B cell (primary cell): ENCODE measurements around the gene RABEP2. TPM values are rescaled to one million over a fixed set of nuclear protein-coding genes. Genes with fewer than 3 reads are reported as not detected.
"Not testable (repeated sequence)": the region's sequence is repeated elsewhere in the genome, so short reads cannot be mapped to it uniquely, and the experiment has no call there.

Experiments
- ATAC-seq: fragments of 200-7000 bp; cut with Tn5 transposase; one replicate; pipeline ENCODE4 v1.10.0; 2021; ENCODE audit warnings: low read depth, mild to moderate bottlenecking, moderate number of reproducible peaks, moderate library complexity
- CTCF ChIA-PET: fragments of 350-600 bp; sonication (Branson Sonifier 250); formaldehyde crosslinking; loops from one replicate; lab custom pipeline; 2021; ENCODE audit warnings: antibody characterized with exemption, inconsistent platforms; lab: Charles Lee
- POLR2A ChIA-PET: fragments of 350-600 bp; sonication (Branson Sonifier 250); formaldehyde crosslinking; loops from one replicate; lab custom pipeline; 2021; ENCODE audit warnings: antibody characterized with exemption; lab: Charles Lee
- DNase-seq: peaks from one replicate; pipeline ENCODE4 v3.0.0; 2013
- H2AFZ ChIP-seq: 2 replicates; pipeline ENCODE4 v1.6.1; 2012; ENCODE audit warnings: mild to moderate bottlenecking, low read depth, low read length; ENCODE audit not compliant: insufficient read depth, poor library complexity, severe bottlenecking
- H3K27ac ChIP-seq, 2 donors: 1 replicate in 1 of 2; 2 replicates in 1 of 2; pipeline ENCODE4 v1.5.1; 2012 to 2013; ENCODE audit warnings: low read length in 2 of 2, mild to moderate bottlenecking in 2 of 2, moderate library complexity in 1 of 2
- H3K27me3 ChIP-seq, 4 experiments: fragments of 200-600 bp in 1 of 4; sonication (generic) in 1 of 4; replicated peaks in 1 of 4; 1 replicate in 2 of 4; 2 replicates in 2 of 4; pipeline versions ENCODE4 v1.6.1 to v1.7.0; 2013 to 2016; ENCODE audit warnings: low read length in 3 of 4, mild to moderate bottlenecking in 2 of 4, mixed read lengths in 1 of 4, moderate library complexity in 1 of 4; ENCODE audit not compliant: insufficient read depth in 4 of 4, control insufficient read depth in 3 of 4; ENCODE audit errors: control extremely low read depth in 1 of 4
- H3K36me3 ChIP-seq, 2 experiments: replicated peaks in 1 of 2; 1 replicate in 1 of 2; 2 replicates in 1 of 2; pipeline versions ENCODE4 v1.6.1 to v1.7.1; 2013; ENCODE audit warnings: low read length in 1 of 2; ENCODE audit not compliant: insufficient read depth in 2 of 2, control insufficient read depth in 1 of 2; ENCODE audit errors: control extremely low read depth in 1 of 2, extremely low read depth in 1 of 2
- H3K4me1 ChIP-seq, 2 donors: fragments of 200-600 bp in 1 of 2; sonication (generic) in 1 of 2; 1 replicate in 1 of 2; 2 replicates in 1 of 2; pipeline versions ENCODE4 v1.5.1 to v1.6.1; 2013 to 2017; ENCODE audit warnings: low read length in 2 of 2; ENCODE audit not compliant: control insufficient read depth in 2 of 2, insufficient read depth in 2 of 2
- H3K4me2 ChIP-seq: replicated peaks from 2 replicates; pipeline ENCODE3; 2012; ENCODE audit warnings: mild to moderate bottlenecking, low read depth, low read length; ENCODE audit not compliant: poor library complexity, severe bottlenecking
- H3K4me3 ChIP-seq, 5 experiments: fragments of 200-600 bp in 1 of 5; sonication (generic) in 1 of 5; 1 replicate in 3 of 5; 2 replicates in 2 of 5; pipeline versions ENCODE4 v1.5.1 to v1.7.0; 2011 to 2016; ENCODE audit warnings: low read length in 4 of 5, mild to moderate bottlenecking in 4 of 5, low read depth in 2 of 5, control low read depth in 1 of 5, moderate library complexity in 1 of 5; ENCODE audit not compliant: insufficient read depth in 1 of 5; ENCODE audit errors: control extremely low read depth in 1 of 5, extremely low read depth in 1 of 5
- H3K79me2 ChIP-seq: fragments of 200-600 bp; sonication (generic); one replicate; pipeline ENCODE4 v1.6.0; 2016; ENCODE audit warnings: low read length; ENCODE audit not compliant: control insufficient read depth, insufficient read depth
- H3K9ac ChIP-seq: fragments of 200-600 bp; sonication (generic); 2 replicates; pipeline ENCODE4 v1.6.1; 2017; ENCODE audit warnings: mild to moderate bottlenecking, low read length, moderate library complexity
- H3K9me3 ChIP-seq, 3 donors: one replicate each; pipeline versions ENCODE4 v1.6.1 to v1.7.1; 2013; ENCODE audit warnings: low read length in 2 of 3; ENCODE audit not compliant: control insufficient read depth in 2 of 3, insufficient read depth in 1 of 3; ENCODE audit errors: control extremely low read depth in 1 of 3
- H4K20me1 ChIP-seq: 2 replicates; pipeline ENCODE4 v1.6.0; 2012; ENCODE audit warnings: mild to moderate bottlenecking, low read length; ENCODE audit not compliant: insufficient read depth, control insufficient read depth, poor library complexity, severe bottlenecking
- H3K27ac Mint-ChIP-seq: one replicate; pipeline ENCODE4 v1.8.0; 2021; ENCODE audit warnings: mixed read lengths
- H3K27me3 Mint-ChIP-seq: one replicate; pipeline ENCODE4 v1.8.0; 2021; ENCODE audit warnings: mixed read lengths
- H3K4me1 Mint-ChIP-seq: one replicate; pipeline ENCODE4 v1.8.0; 2021; ENCODE audit warnings: mixed read lengths
- H3K4me3 Mint-ChIP-seq: one replicate; pipeline ENCODE4 v1.8.0; 2021; ENCODE audit warnings: mixed read lengths
- H3K9me3 Mint-ChIP-seq: one replicate; pipeline ENCODE4 v1.8.0; 2022; ENCODE audit warnings: mixed read lengths; ENCODE audit not compliant: insufficient read depth
- EZH2 ChIP-seq: IDR thresholded peaks from 2 replicates; pipeline ENCODE4 v1.6.1; 2012; ENCODE audit warnings: borderline replicate concordance, low read depth, mild to moderate bottlenecking, moderate library complexity, low read length; ENCODE audit not compliant: insufficient read depth, poor library complexity, severe bottlenecking
- WGBS: methylation state at CpG from one replicate; pipeline ENCODE4 v1.1.5; 2013; ENCODE audit warnings: missing lambda C conversion rate; ENCODE audit not compliant: insufficient coverage; 5-methylcytosine and 5-hydroxymethylcytosine counted together
- intact Hi-C: fragments of 100-400 bp; cut with micrococcal nuclease; formaldehyde crosslinking; loops from one replicate; pipeline ENCODE4 v1.10.0; 2022
- polyA plus RNA-seq: library from polyadenylated mRNA; depleted of rRNA; stranded (reverse); fragments of >200 nt; gene quantifications from 2 replicates; pipeline ENCODE4 v1.2.3, GENCODE V29; 2012
- total RNA-seq, 2 donors: library from RNA; stranded (reverse); fragments of 120-200 nt in 1 of 2; gene quantifications; 1 replicate in 1 of 2; 2 replicates in 1 of 2; pipeline versions ENCODE4 v1.2.3 to v1.2.4, GENCODE V29; 2013 to 2022
- TF ChIP-seq, protein P1 (sequence below): fragments of 200-600 bp; IDR thresholded peaks from one replicate; pipeline ENCODE4 v1.8.0; 2022; ENCODE audit warnings: antibody characterized with exemption, mild to moderate bottlenecking

The RABEP2 gene
- total and polyA plus RNA-seq, 2 donors (not counting 1 experiment from before 2014, with no cell fraction given) = 136 to 178 TPM

DNA sequence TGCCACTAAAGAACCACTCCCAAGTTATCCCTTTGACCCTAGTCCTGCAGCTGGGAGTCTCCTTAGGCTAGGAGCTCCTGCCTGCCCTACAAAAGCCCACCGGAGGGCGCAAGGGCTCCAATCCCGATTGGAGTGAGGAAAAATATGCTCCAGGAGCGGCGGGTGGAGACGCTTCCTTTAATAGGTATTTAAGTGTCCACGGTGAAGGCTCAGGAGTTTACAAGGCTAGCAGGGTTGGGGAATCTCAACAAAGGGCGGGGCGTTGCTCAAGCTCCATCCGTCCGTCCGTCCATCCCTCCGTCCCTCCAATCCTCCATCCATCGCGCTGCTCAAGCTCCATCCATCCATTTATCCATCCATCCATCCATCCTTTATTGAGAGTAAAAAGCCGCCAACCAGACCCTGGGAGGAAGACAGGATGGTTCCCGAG lies 49.0 kb upstream of the RABEP2 start:
- Histone ChIP-seq H4K20me1 (peaks cover 13% of the 10 kb centered on the region), H3K27ac (peak overlapping the region; percentile 65 to 90), H3K4me2 (peak overlapping the region; percentile 98), H3K4me3 (peak overlapping the region; percentile 75 to 95 (median 83)), H3K4me1 (peaks cover 13 to 17% of the 10 kb centered on the region in 2 donors), H3K27me3 (no peaks in the 10 kb centered on the region), H2AFZ (peak overlapping the region; percentile 96), H3K9me3 (no peaks in the 10 kb centered on the region), H3K36me3 (peaks cover 0 to 21% of the 10 kb centered on the region in 2 experiments), H3K9ac (peak overlapping the region; percentile 93), H3K79me2 (peaks cover 30% of the 10 kb centered on the region)
- Mint-ChIP-seq H3K27ac (peak overlapping the region; percentile 95), H3K9me3 (no peaks in the 10 kb centered on the region), H3K4me1 (peaks cover 30% of the 10 kb centered on the region), H3K4me3 (peak overlapping the region; percentile 96), H3K27me3 (no peaks in the 10 kb centered on the region)
- TF ChIP-seq EZH2 = no peak
- TF ChIP-seq, protein P1, sequence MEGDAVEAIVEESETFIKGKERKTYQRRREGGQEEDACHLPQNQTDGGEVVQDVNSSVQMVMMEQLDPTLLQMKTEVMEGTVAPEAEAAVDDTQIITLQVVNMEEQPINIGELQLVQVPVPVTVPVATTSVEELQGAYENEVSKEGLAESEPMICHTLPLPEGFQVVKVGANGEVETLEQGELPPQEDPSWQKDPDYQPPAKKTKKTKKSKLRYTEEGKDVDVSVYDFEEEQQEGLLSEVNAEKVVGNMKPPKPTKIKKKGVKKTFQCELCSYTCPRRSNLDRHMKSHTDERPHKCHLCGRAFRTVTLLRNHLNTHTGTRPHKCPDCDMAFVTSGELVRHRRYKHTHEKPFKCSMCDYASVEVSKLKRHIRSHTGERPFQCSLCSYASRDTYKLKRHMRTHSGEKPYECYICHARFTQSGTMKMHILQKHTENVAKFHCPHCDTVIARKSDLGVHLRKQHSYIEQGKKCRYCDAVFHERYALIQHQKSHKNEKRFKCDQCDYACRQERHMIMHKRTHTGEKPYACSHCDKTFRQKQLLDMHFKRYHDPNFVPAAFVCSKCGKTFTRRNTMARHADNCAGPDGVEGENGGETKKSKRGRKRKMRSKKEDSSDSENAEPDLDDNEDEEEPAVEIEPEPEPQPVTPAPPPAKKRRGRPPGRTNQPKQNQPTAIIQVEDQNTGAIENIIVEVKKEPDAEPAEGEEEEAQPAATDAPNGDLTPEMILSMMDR = no peak
- ChIA-PET CTCF (interaction anchor here (0.7 to 3.0 kb wide), 6 partner anchors 11 to 101 kb away, joined by 3 to 13 read pairs (median 4); no protein-coding TSS in a partner anchor), POLR2A (interaction anchor here (0.5 to 1.7 kb wide), 6 partner anchors 42 to 1091 kb away, joined by 3 to 9 read pairs (median 4); partner anchors contain the start of genes ATXN2L and TUFM)
- 2% methylated on average over 11 of the region's 17 CpGs for WGBS
- ATAC-seq = peak; percentile 11
- intact Hi-C loops = loop anchor here (1.0 to 5.0 kb wide), 2 partner anchors 24 to 482 kb away; partner anchors contain the start of genes APOBR, CLN3 and NFATC2IP
- no peak for DNase-seq

DNA sequence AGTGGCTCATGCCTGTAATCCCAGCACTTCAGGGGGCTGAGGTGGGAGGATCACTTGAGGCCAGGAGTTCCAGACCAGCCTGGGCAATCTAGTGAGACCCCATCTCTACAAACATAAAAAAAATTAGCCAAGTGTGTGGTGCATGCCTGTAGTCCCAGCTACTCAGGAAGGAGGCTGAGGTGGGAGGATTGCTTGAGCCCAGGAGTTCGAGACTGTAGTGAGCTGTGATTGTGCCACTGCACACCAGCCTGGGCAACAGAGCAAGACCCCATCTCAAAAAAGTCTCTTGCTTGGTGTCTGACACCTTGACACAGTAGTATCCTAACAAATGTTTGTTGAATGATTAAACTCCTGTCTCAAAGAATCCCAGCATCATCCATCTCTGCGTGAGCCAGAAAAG lies 44.7 kb upstream of the RABEP2 start:
- H3K27me3 Mint-ChIP-seq, H3K27me3 ChIP-seq, H3K9ac ChIP-seq, CTCF ChIA-PET, H3K27ac ChIP-seq, H3K27ac Mint-ChIP-seq, H2AFZ ChIP-seq, H3K4me2 ChIP-seq, H3K79me2 ChIP-seq, ATAC-seq, H3K4me1 Mint-ChIP-seq, H3K36me3 ChIP-seq, H3K4me1 ChIP-seq, H3K4me3 ChIP-seq, H3K9me3 Mint-ChIP-seq, DNase-seq, H3K9me3 ChIP-seq, H3K4me3 Mint-ChIP-seq, POLR2A ChIA-PET, H4K20me1 ChIP-seq: not testable (repeated sequence)
- intact Hi-C loops = loop anchor here (5.0 kb wide), 1 partner anchor 477 kb away; the partner anchor contains the start of genes APOBR and CLN3
- WGBS = 100% methylated on average over 1 of the region's 2 CpGs
